Measurements from ENCODE around the gene SH3BP1.
"Not testable (repeated sequence)": the region's sequence is repeated elsewhere in the genome, so short reads cannot be mapped to it uniquely, and the experiment has no call there.

Gene SH3BP1

GRCh38 chr22:37635157-37635556 is 4.3 kb upstream of the SH3BP1 start:
- no peak for DNase-seq

- peak; percentile 71 for DNase-seq
These were observed 3.1 kb upstream of the SH3BP1 start for GRCh38 chr22:37636186-37636948.

- DNase-seq = no peak
These were observed 2.6 kb upstream of the SH3BP1 start for GRCh38 chr22:37636949-37637273.

- no peak for DNase-seq
These were observed 939 bp upstream of the SH3BP1 start for GRCh38 chr22:37638391-37639069.

GRCh38 chr22:37639771-37640590 is 512 bp downstream of the SH3BP1 start:
- DNase-seq = no peak

- no peak for DNase-seq
These were observed 1.4 kb downstream of the SH3BP1 start for GRCh38 chr22:37640591-37641560.

- no peak for DNase-seq
These were observed 2.1 kb downstream of the SH3BP1 start for GRCh38 chr22:37641561-37641949.

GRCh38 chr22:37643225-37643847 is 3.9 kb downstream of the SH3BP1 start:
- peak; percentile 55 for DNase-seq

- DNase-seq = no peak
These were observed 7.8 kb downstream of the SH3BP1 start for GRCh38 chr22:37647317-37647716.

- no peak for DNase-seq
These were observed 8.5 kb downstream of the SH3BP1 start for GRCh38 chr22:37647928-37648327.

GRCh38 chr22:37650463-37651136 is 11.1 kb downstream of the SH3BP1 start:
- no peak for DNase-seq

- no peak for DNase-seq
These were observed 15.2 kb downstream of the SH3BP1 start for GRCh38 chr22:37654563-37655251.

- no peak for DNase-seq
These were observed 15.7 kb downstream of the SH3BP1 start for GRCh38 chr22:37655252-37655563.

- not testable (repeated sequence) for DNase-seq
These were observed 17.1 kb downstream of the SH3BP1 start for GRCh38 chr22:37656583-37656982.

GRCh38 chr22:37657590-37658132 is 18.2 kb downstream of the SH3BP1 start:
- DNase-seq = no peak

- peak; percentile 99 for DNase-seq
These were observed 18.9 kb downstream of the SH3BP1 start, which contains the start of gene PDXP for GRCh38 chr22:37658133-37659065. Gene PDXP, plus strand, starts transcription at chr22:37658723. Its CDS starts 60 bp downstream, at chr22:37658783.

GRCh38 chr22:37659066-37659896 is 19.8 kb downstream of the SH3BP1 start:
- no peak for DNase-seq
